Activated naive CD4-positive, alpha-beta T cell treated with anti-CD3 and anti-CD28 coated beads for 36 hours (primary cell): ENCODE data around the gene ADRM1. TPM values are rescaled to one million over a fixed set of nuclear protein-coding genes. Genes with fewer than 3 reads are reported as not detected.

Experiments
- CTCF ChIA-PET: fragments of 350-600 bp; sonication (Branson Sonifier 250); formaldehyde crosslinking; loops from one replicate; lab custom pipeline; 2021; ENCODE audit warnings: antibody characterized with exemption; lab: Charles Lee
- DNase-seq: peaks from one replicate; pipeline ENCODE4 v3.0.0-alpha.2; 2020
- H3K27ac Mint-ChIP-seq: one replicate; pipeline ENCODE4 v1.8.0; 2021; ENCODE audit warnings: mild to moderate bottlenecking, mixed read lengths
- H3K27me3 Mint-ChIP-seq: one replicate; pipeline ENCODE4 v1.8.0; 2021; ENCODE audit warnings: low read depth, mixed read lengths
- H3K36me3 Mint-ChIP-seq: one replicate; pipeline ENCODE4 v1.8.0; 2021; ENCODE audit warnings: low read depth, mixed read lengths
- H3K4me1 Mint-ChIP-seq: one replicate; pipeline ENCODE4 v1.8.0; 2021; ENCODE audit warnings: low read depth, mixed read lengths
- H3K4me3 Mint-ChIP-seq: one replicate; pipeline ENCODE4 v1.8.0; 2021; ENCODE audit warnings: mild to moderate bottlenecking, moderate library complexity, mixed read lengths
- H3K9me3 Mint-ChIP-seq: one replicate; pipeline ENCODE4 v1.8.0; 2021; ENCODE audit warnings: mixed read lengths
- intact Hi-C: fragments of 100-400 bp; cut with micrococcal nuclease; formaldehyde crosslinking; loops from one replicate; pipeline ENCODE4 v1.15.1; 2023
- total RNA-seq, 2 experiments: library from RNA; stranded (reverse); gene quantifications; one replicate each; pipeline ENCODE4 v1.2.3, GENCODE V29; 2021

The ADRM1 gene
- total RNA-seq, 2 experiments from 2014 or later, result 77.4 to 81.5 TPM

DNA sequence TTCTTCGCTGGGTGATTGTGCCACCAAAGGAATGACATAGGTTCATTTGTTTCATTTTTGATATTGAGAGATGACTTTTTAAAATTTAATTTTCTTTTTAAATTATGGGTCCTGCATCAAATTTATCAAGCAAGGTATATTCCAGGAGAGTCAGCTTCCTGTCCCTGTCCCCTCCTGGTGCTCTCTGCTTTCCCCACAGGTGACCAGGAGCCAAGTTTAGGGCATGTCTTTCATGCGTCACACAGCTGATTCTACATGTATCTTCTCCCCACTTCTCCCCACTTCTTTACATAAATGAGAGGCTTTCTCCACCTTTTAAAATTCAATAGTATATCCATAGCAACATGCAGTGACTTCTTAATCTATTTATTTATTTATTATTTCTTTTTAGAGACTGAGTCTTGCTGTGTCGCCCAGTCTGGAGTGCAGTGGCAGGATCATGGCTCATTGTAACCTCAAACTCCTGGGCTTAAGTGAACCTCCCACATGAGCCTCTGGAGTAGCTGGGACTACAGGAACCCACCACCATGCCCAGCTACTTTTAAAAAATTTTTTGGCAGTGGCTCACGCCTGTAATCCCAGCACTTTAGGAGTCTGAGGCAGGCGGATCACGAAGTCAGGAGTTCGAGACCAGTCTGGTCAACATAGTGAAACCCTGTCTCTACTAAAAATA is 34.4 kb upstream of the ADRM1 start:
- Mint-ChIP-seq H3K4me1 (no peaks in the 10 kb centered on the region), H3K36me3 (peaks cover 9% of the 10 kb centered on the region), H3K27ac (no peak overlapping the region), H3K9me3 (peaks cover 2% of the 10 kb centered on the region), H3K27me3 (no peaks in the 10 kb centered on the region), H3K4me3 (no peak overlapping the region)
- DNase-seq, result no peak
- CTCF ChIA-PET, result no interaction called here
- intact Hi-C loops, result no loop called here

DNA sequence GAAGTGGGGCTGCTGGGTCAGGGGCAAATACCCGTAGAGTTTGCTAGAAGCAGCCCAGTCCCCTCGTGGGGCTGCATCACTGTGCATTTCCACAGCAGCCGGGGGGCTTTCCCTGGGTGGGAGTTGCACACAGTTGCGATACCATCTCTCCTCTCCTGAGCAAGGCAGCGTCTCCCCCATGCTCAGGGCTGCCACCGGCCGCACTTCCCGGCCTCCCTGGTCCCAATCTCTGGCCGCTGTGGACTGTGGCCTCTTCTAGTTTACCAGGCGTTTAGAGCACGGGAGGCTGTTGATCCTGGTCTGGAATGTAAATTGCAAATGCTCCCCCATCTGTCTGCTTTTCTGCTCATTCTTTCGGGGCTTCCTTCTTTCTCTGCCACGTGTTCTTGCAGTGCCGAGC is 33.4 kb upstream of the ADRM1 start:
- no peak overlapping the region for H3K27ac Mint-ChIP-seq
- H3K4me3 Mint-ChIP-seq, result no peak overlapping the region
- CTCF ChIA-PET, result interaction anchor here (0.6 kb wide), 1 partner anchor 14 kb away, joined by 3 read pairs; no protein-coding TSS in a partner anchor
- peaks cover 9% of the 10 kb centered on the region for H3K36me3 Mint-ChIP-seq
- no peaks in the 10 kb centered on the region for H3K4me1 Mint-ChIP-seq
- no peaks in the 10 kb centered on the region for H3K27me3 Mint-ChIP-seq
- no peak for DNase-seq
- H3K9me3 Mint-ChIP-seq, result peaks cover 2% of the 10 kb centered on the region
- intact Hi-C loops, result no loop called here

DNA sequence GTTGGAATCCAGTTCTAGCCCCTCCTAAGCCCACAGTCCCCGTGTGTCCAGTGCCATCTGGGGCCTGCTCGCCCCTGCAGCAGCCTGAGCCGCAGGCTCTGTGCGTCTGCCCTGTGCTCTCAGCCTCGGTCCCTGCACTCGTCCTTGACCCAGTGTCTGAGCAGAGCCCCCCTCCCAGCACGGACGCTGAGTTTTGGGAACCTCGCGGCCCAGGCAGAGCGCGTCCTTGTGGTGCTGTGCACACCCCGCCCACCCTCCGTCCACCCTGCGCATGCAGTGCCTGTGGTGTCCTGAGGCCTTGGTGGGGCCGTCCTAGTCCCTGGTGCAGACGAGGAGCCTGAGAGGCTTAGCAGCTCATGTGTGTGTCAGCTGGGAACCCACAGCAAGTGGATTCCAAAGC is 32.9 kb upstream of the ADRM1 start:
- Mint-ChIP-seq H3K9me3 (peaks cover 2% of the 10 kb centered on the region), H3K4me3 (no peak overlapping the region), H3K4me1 (no peaks in the 10 kb centered on the region), H3K27ac (no peak overlapping the region), H3K36me3 (peaks cover 6% of the 10 kb centered on the region), H3K27me3 (no peaks in the 10 kb centered on the region)
- intact Hi-C loops, result no loop called here
- CTCF ChIA-PET, result no interaction called here
- no peak for DNase-seq

DNA sequence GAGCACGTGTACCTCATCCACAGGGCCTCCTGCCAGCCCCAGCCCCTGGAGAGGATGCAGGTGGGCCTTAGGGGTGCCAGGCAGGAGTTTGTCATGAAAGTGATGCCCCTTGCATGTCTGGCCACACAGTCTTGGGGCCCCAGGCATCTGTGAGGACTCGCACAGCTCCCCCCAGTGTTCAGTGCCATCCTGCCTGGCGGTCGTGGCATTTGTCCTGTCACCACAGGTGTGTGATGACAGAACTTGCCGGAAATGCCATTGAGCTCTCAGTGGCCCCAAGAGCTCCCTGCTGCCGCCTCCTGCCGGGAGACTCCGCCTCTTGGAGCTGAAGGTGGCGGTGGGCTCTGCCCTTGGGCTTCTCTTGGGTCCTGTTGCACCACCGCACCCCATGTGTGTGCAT is 30.6 kb upstream of the ADRM1 start:
- Mint-ChIP-seq H3K36me3 (no peaks in the 10 kb centered on the region), H3K4me3 (no peak overlapping the region), H3K27ac (no peak overlapping the region), H3K9me3 (no peaks in the 10 kb centered on the region), H3K4me1 (no peaks in the 10 kb centered on the region), H3K27me3 (no peaks in the 10 kb centered on the region)
- DNase-seq, result no peak
- intact Hi-C loops, result no loop called here
- CTCF ChIA-PET, result no interaction called here

DNA sequence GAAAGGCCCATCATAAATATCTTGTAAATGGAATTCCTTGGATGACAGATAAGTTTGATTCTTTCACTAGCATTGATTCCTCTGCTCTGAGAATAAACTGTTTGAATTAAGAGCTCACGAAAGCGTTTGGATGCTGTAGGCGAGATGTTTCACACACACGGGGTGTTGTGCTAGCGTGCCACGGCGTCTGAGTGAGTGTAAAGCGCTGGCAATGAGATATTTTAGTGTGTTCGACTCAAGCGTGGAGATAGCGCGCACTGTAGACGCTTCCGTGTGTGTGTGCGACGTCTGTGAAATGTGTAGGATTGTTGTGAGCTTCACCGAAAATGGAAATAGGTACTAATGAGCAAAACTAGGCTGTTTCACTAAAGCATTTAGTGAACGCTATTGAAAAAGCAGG is 29.4 kb upstream of the ADRM1 start:
- no peak overlapping the region for H3K27ac Mint-ChIP-seq
- no peaks in the 10 kb centered on the region for H3K9me3 Mint-ChIP-seq
- peaks cover 2% of the 10 kb centered on the region for H3K36me3 Mint-ChIP-seq
- H3K27me3 Mint-ChIP-seq, result no peaks in the 10 kb centered on the region
- intact Hi-C loops, result no loop called here
- H3K4me1 Mint-ChIP-seq, result no peaks in the 10 kb centered on the region
- no peak overlapping the region for H3K4me3 Mint-ChIP-seq
- no peak for DNase-seq
- CTCF ChIA-PET, result no interaction called here

DNA sequence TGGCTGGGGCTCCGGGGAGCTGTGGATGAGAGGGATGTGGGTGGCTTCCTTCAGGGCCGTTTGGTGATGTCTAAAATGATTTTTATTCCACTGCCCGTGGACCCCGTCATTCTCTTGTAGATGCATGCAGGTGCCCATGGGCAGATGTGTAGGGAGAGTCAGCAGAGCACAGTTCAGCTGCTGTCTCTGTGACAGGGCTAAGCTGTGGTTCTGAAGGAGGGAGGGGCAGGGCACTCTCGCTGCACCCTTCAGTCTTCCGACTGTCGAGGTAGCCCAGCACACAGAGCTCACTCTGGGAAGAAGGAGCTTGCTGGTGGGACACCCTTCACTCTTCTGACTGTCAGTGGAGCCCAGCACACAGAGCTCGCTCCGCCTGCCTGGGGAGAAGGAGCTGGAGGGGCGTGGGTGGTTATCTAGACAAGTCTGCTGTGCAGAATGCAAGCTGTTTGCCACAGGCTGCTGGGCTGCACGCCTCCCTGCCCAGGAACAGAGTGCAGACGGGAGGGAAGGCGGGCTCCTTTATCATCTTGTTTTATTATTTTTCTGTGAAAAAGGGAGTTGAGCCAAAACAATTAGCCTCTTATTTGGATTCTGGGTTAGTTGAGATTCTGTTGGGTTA is 28.4 kb upstream of the ADRM1 start:
- Mint-ChIP-seq H3K27ac (no peak overlapping the region), H3K4me3 (no peak overlapping the region), H3K36me3 (peaks cover 4% of the 10 kb centered on the region), H3K27me3 (no peaks in the 10 kb centered on the region), H3K4me1 (no peaks in the 10 kb centered on the region), H3K9me3 (no peaks in the 10 kb centered on the region)
- DNase-seq, result no peak
- intact Hi-C loops, result no loop called here
- CTCF ChIA-PET, result interaction anchor here (1.1 kb wide), 1 partner anchor 25 kb away, joined by 4 read pairs; no protein-coding TSS in a partner anchor

DNA sequence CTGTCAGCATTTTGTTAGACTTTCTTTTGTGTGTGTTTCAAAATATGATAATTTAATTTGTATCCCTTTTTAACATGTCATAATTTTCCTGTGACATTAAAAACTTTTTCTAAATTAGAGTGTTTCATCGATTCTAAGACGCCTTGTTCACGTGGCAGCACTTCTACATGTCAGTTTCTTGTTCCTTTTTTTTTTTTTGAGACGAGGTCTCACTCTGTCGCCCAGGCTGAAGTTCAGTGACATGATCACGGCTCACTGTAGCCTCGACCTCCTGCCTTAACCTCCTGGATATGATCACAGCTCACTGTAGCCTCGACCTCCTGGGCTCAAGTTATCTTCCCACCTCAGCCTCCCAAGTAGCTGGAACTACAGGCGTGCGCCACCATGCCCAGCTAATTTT is 27.6 kb upstream of the ADRM1 start:
- intact Hi-C loops, result no loop called here
- DNase-seq, result no peak
- Mint-ChIP-seq H3K4me1 (no peaks in the 10 kb centered on the region), H3K4me3 (no peak overlapping the region), H3K27ac (no peak overlapping the region), H3K27me3 (no peaks in the 10 kb centered on the region), H3K9me3 (no peaks in the 10 kb centered on the region), H3K36me3 (peaks cover 5% of the 10 kb centered on the region)
- CTCF ChIA-PET, result interaction anchor here (1.1 kb wide), 1 partner anchor 24 kb away, joined by 4 read pairs; no protein-coding TSS in a partner anchor

DNA sequence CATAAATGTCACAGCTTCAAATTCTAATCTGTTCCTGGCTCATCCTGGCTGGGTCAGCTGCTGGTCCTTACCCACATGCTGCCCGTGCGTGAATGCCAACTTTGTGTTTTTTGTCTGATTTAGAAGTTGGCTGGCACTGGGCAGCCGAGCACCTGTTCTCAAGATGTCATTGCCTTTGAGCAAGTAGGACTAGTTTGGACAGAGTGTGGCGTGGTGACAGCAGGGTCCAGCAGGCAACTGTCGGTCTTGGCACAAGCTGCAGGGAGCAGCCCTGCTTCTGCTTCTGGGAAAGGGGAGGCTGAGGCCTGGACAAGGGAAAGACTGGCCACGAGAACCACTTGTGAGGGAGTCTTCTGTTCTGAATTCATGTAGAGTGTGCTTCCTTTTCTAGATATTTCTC is 26.4 kb upstream of the ADRM1 start:
- no peak overlapping the region for H3K4me3 Mint-ChIP-seq
- no peak overlapping the region for H3K27ac Mint-ChIP-seq
- peaks cover 6% of the 10 kb centered on the region for H3K36me3 Mint-ChIP-seq
- H3K9me3 Mint-ChIP-seq, result no peaks in the 10 kb centered on the region
- no peak for DNase-seq
- CTCF ChIA-PET, result interaction anchor here (0.7 kb wide), 1 partner anchor 69 kb away, joined by 3 read pairs; no protein-coding TSS in a partner anchor
- no peaks in the 10 kb centered on the region for H3K27me3 Mint-ChIP-seq
- intact Hi-C loops, result no loop called here
- no peaks in the 10 kb centered on the region for H3K4me1 Mint-ChIP-seq

DNA sequence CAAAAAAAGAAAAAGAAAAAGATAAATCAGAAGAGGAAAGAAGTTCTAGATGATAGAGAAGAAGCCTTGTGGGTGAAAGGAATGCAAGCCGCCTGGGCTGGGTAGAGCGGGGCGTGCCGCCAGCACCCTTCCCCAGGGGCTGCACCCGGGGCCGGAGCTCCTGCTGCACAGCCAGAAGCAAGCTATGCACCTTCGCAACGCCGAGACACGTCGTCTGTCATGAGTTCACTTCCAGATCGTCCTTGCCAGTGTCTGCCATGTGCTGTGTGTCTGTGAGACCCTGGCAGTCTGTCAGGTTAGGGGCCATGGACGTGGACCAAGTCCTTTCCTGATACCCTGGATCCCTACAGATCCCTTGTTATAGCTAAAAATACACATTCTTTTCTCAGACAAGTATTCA is 25.5 kb upstream of the ADRM1 start:
- DNase-seq, result no peak
- Mint-ChIP-seq H3K27me3 (no peaks in the 10 kb centered on the region), H3K4me1 (no peaks in the 10 kb centered on the region), H3K36me3 (peaks cover 8% of the 10 kb centered on the region), H3K27ac (no peak overlapping the region), H3K9me3 (no peaks in the 10 kb centered on the region), H3K4me3 (no peak overlapping the region)
- intact Hi-C loops, result no loop called here
- CTCF ChIA-PET, result interaction anchor here (0.6 kb wide), 1 partner anchor 111 kb away, joined by 3 read pairs; no protein-coding TSS in a partner anchor

DNA sequence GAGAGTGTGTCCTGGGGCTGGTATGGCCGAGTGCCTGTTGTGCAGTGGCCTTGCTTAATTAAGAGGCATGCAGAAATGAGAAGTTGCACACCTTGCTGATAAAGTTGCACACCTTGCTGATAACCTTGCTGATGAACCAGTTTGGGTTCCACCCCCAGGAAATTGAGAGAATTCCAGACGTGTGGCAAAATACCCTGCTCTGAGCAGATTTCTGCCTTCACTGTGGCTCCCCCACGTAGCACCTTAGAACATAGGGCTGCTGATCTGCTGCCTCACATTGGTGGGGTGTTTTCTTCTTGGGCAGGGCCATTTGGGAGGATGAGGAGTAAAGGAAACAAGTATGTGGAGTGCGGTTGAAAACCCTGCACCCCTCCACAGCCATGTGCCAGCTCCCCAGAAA is 22.5 kb upstream of the ADRM1 start:
- DNase-seq, result no peak
- CTCF ChIA-PET, result no interaction called here
- Mint-ChIP-seq H3K27ac (no peak overlapping the region), H3K4me1 (no peaks in the 10 kb centered on the region), H3K27me3 (no peaks in the 10 kb centered on the region), H3K9me3 (no peaks in the 10 kb centered on the region), H3K4me3 (no peak overlapping the region), H3K36me3 (peaks cover 13% of the 10 kb centered on the region)
- intact Hi-C loops, result no loop called here

DNA sequence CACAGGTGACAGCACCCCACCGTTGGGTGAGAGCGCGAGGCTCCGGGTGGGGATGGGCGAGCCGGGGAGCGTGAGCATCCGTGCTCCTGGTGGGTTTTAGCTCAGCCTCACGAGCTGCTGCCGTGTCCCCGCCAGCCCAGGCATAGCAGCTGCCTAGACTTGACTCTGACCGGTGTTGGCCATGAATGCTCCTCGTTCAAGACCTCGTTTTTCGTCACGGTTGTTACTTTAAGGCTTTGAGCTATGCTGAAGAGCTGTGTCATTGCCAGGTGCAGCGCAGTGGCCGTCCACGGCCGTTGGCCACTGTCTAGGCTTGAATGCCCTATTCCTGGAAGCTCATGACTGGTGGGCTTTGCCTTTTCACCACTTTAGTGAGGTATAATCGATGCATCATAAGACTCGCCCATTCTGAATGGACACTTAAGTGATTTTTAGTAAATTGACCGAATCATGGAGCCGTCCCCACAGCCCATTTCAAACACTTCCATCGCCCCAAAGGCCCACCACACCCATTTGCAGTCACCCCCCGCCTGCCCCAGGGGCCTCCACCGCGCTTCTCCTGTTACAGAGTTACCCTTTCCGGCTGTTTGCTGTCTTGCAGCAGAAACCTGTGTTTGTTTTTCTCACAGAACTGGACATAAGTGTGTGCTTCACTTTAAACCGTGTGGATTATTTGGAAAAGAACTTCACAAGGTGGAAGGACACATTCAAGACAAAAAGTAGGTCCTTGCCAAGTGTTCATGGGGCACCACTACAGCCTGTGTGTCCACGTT is 21.4 kb upstream of the ADRM1 start:
- Mint-ChIP-seq H3K27ac (no peak overlapping the region), H3K36me3 (peaks cover 16% of the 10 kb centered on the region), H3K9me3 (no peaks in the 10 kb centered on the region), H3K4me3 (no peak overlapping the region), H3K27me3 (no peaks in the 10 kb centered on the region), H3K4me1 (no peaks in the 10 kb centered on the region)
- no peak for DNase-seq
- CTCF ChIA-PET, result no interaction called here
- intact Hi-C loops, result no loop called here

DNA sequence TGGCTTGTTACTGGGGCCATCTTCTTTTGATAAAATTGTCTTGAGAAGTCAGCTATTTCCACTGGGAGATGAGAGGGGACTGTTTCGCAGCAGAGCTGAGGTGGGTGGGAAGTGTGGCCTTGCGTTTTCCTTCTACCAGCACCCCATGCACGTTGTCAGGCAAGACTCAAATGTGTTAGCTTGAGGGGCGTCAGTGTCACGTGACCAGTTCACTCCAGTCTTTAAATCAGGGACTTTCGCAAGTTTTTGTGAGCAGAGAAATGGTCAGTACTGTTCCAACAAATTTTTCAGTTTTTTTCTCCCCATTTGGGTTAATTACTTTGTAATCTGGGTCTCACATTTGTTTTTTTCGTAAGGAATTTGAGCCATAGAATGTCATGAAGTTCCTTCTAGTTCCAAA is 20.7 kb upstream of the ADRM1 start:
- Mint-ChIP-seq H3K27ac (no peak overlapping the region), H3K4me3 (no peak overlapping the region), H3K27me3 (no peaks in the 10 kb centered on the region), H3K9me3 (no peaks in the 10 kb centered on the region), H3K4me1 (no peaks in the 10 kb centered on the region), H3K36me3 (peaks cover 16% of the 10 kb centered on the region)
- CTCF ChIA-PET, result no interaction called here
- no peak for DNase-seq
- intact Hi-C loops, result no loop called here
